NCI-H2029 treated with DMSO at 0.1 percent for 48 hours (cell line): ENCODE data around the gene SRSF2.
"Not testable (repeated sequence)": the region's sequence is repeated elsewhere in the genome, so short reads cannot be mapped to it uniquely, and the experiment has no call there.

Source experiments
- DNase-seq: peaks from one replicate; lab custom pipeline; 2025; lab: John Stamatoyannopoulos, UW

Gene SRSF2

GRCh38 chr17:76738468-76738850 lies 1.3 kb upstream of the SRSF2 start:
- no peak for DNase-seq

GRCh38 chr17:76737676-76738467 lies 741 bp upstream of the SRSF2 start, which contains the start of gene MFSD11:
Gene MFSD11, plus strand, starts transcription at chr17:76738119. Its CDS starts 234 bp downstream, at chr17:76738353.
- no peak for DNase-seq

GRCh38 chr17:76736349-76737081 lies 616 bp downstream of the SRSF2 start:
- DNase-seq = no peak

- no peak for DNase-seq
Measured at GRCh38 chr17:76735586-76736348, 1.4 kb downstream of the SRSF2 start.

GRCh38 chr17:76735006-76735405 lies 2.1 kb downstream of the SRSF2 start:
- DNase-seq = no peak

GRCh38 chr17:76734080-76734840 lies 2.9 kb downstream of the SRSF2 start:
- DNase-seq = no peak

GRCh38 chr17:76733618-76733957 lies 3.5 kb downstream of the SRSF2 start:
- no peak for DNase-seq

GRCh38 chr17:76732734-76733617 lies 4.2 kb downstream of the SRSF2 start:
- DNase-seq = no peak

GRCh38 chr17:76731800-76732733 lies 5.1 kb downstream of the SRSF2 start:
- DNase-seq = not testable (repeated sequence)

GRCh38 chr17:76727745-76728456 lies 9.2 kb downstream of the SRSF2 start:
- no peak for DNase-seq

- no peak for DNase-seq
Measured at GRCh38 chr17:76726776-76727718, 10.1 kb downstream of the SRSF2 start, which contains the start of gene METTL23. Gene METTL23, plus strand, starts transcription at chr17:76726839. Its CDS starts 2,872 bp downstream, at chr17:76729711.

- DNase-seq = peak; percentile 61
Measured at GRCh38 chr17:76726231-76726775, 10.8 kb downstream of the SRSF2 start, which contains the start of gene JMJD6. Gene JMJD6, minus strand, starts transcription at chr17:76726606. Its CDS starts 131 bp downstream, at chr17:76726475.

GRCh38 chr17:76725580-76726230 lies 11.4 kb downstream of the SRSF2 start:
- DNase-seq = no peak

GRCh38 chr17:76723812-76724211 lies 13.3 kb downstream of the SRSF2 start:
- no peak for DNase-seq

- DNase-seq = not testable (repeated sequence)
Measured at GRCh38 chr17:76722977-76723376, 14.2 kb downstream of the SRSF2 start.

GRCh38 chr17:76722279-76722678 lies 14.9 kb downstream of the SRSF2 start:
- DNase-seq = no peak

- DNase-seq = no peak
Measured at GRCh38 chr17:76721463-76721862, 15.7 kb downstream of the SRSF2 start.
